SHP77 treated with DMSO at 0.1 percent for 48 hours (cell line): ENCODE measurements around the gene TNFRSF1B.

Experiments
- DNase-seq: peaks from one replicate; lab custom pipeline; 2025; lab: John Stamatoyannopoulos, UW

The TNFRSF1B gene

GRCh38 chr1:12142141-12142823 is 24.5 kb upstream of the TNFRSF1B start:
- no peak for DNase-seq

GRCh38 chr1:12142891-12143630 is 23.7 kb upstream of the TNFRSF1B start:
- DNase-seq = no peak

- DNase-seq = no peak
These were observed 23.1 kb upstream of the TNFRSF1B start for GRCh38 chr1:12143631-12144155.

GRCh38 chr1:12144236-12144635 is 22.6 kb upstream of the TNFRSF1B start:
- DNase-seq = no peak

GRCh38 chr1:12144969-12145368 is 21.8 kb upstream of the TNFRSF1B start:
- no peak for DNase-seq

- DNase-seq = no peak
These were observed 21.0 kb upstream of the TNFRSF1B start for GRCh38 chr1:12145616-12146342.

- DNase-seq = no peak
These were observed 20.3 kb upstream of the TNFRSF1B start for GRCh38 chr1:12146343-12147112.

GRCh38 chr1:12147201-12147701 is 19.5 kb upstream of the TNFRSF1B start:
- DNase-seq = no peak

- DNase-seq = no peak
These were observed 18.4 kb upstream of the TNFRSF1B start for GRCh38 chr1:12148160-12148957.

GRCh38 chr1:12148958-12149790 is 17.6 kb upstream of the TNFRSF1B start:
- DNase-seq = no peak

GRCh38 chr1:12149791-12150175 is 17.0 kb upstream of the TNFRSF1B start:
- DNase-seq = no peak

GRCh38 chr1:12150456-12151200 is 16.2 kb upstream of the TNFRSF1B start:
- no peak for DNase-seq

GRCh38 chr1:12151465-12151864 is 15.3 kb upstream of the TNFRSF1B start:
- DNase-seq = no peak

GRCh38 chr1:12152113-12152891 is 14.5 kb upstream of the TNFRSF1B start:
- DNase-seq = no peak

- no peak for DNase-seq
These were observed 13.5 kb upstream of the TNFRSF1B start for GRCh38 chr1:12153181-12153785.

- DNase-seq = no peak
These were observed 11.5 kb upstream of the TNFRSF1B start for GRCh38 chr1:12155328-12155727.

- DNase-seq = no peak
These were observed 9.2 kb upstream of the TNFRSF1B start for GRCh38 chr1:12157366-12158231.
